ENCODE measurements around the gene DOCK4.

DNA sequence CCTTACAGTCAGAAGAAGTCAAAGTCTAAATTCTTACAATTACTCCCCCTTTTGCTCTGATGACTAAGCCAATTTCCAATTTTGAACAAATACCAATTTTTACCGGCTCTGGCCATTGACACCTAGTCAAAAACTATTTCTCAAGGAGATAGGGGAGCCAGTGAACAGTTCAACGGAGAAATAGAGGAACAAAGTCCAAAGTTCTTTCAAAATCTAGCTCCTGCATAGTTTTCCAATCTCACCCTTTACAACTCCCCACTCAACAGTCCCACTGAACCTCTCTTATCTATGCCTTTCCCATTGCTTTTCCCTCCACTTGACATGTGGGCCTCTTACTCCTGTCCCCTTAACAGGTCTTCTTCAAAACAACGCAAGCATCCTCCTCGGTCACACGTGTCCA lies 192.9 kb downstream of the DOCK4 start:
- TF ChIP-seq, protein P1, sequence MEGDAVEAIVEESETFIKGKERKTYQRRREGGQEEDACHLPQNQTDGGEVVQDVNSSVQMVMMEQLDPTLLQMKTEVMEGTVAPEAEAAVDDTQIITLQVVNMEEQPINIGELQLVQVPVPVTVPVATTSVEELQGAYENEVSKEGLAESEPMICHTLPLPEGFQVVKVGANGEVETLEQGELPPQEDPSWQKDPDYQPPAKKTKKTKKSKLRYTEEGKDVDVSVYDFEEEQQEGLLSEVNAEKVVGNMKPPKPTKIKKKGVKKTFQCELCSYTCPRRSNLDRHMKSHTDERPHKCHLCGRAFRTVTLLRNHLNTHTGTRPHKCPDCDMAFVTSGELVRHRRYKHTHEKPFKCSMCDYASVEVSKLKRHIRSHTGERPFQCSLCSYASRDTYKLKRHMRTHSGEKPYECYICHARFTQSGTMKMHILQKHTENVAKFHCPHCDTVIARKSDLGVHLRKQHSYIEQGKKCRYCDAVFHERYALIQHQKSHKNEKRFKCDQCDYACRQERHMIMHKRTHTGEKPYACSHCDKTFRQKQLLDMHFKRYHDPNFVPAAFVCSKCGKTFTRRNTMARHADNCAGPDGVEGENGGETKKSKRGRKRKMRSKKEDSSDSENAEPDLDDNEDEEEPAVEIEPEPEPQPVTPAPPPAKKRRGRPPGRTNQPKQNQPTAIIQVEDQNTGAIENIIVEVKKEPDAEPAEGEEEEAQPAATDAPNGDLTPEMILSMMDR (IDR thresholded peaks at IDR 0.05): no peak
- TF ChIP-seq POLR2A (IDR thresholded peaks at IDR 0.05): no peak

Data from testis (tissue), 2 donors.